ENCODE measurements around the gene ARHGDIB.

The ARHGDIB gene

DNA sequence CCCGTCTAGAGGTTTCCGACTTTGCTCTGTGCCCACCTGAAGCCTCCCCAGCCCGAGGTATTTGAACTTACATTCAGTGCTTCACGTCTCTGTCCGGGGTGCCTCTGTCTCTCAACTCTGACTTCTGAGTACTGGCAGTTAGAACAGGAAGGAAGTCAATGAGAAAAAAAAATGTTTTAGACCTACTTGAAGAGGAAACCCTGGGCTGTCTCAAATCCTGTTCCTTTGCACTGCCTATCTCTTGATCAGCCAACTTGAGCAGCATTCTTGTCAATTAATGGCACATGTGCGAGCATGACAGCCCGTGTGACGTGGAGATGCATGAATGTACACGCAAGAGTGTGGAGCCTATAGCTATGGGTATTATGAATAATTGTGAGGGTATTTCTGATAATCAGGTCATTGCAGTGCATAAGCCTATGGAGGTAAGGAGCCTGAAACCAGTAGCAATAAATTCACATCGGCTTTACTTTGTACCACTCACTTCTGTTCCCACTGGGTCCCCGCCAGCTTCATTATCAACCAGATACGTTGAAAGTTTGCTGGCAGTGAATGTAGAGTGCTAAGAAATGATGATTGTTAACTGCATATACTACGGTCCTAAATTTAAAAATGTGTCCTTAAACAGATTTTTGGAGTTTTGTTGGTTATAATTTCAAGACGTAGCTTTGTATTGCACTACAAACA lies at the start of gene ARHGDIB:
Gene ARHGDIB, minus strand, starts transcription at position 136 of the 687 bp plus-strand sequence. CDS start 10,889 bp downstream, outside the sequence.
- H3K4me3 ChIP-seq (replicated peaks; ENCODE audit: low read depth, low read length): peak within 1 kb of the TSS; percentile 8
- no peak for DNase-seq (ENCODE audit: extremely low read depth, low read depth)
- TF ChIP-seq, protein P1, sequence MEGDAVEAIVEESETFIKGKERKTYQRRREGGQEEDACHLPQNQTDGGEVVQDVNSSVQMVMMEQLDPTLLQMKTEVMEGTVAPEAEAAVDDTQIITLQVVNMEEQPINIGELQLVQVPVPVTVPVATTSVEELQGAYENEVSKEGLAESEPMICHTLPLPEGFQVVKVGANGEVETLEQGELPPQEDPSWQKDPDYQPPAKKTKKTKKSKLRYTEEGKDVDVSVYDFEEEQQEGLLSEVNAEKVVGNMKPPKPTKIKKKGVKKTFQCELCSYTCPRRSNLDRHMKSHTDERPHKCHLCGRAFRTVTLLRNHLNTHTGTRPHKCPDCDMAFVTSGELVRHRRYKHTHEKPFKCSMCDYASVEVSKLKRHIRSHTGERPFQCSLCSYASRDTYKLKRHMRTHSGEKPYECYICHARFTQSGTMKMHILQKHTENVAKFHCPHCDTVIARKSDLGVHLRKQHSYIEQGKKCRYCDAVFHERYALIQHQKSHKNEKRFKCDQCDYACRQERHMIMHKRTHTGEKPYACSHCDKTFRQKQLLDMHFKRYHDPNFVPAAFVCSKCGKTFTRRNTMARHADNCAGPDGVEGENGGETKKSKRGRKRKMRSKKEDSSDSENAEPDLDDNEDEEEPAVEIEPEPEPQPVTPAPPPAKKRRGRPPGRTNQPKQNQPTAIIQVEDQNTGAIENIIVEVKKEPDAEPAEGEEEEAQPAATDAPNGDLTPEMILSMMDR (IDR thresholded peaks at IDR 0.05; ENCODE audit: low read depth, low read length, missing control alignments): no peak

DNA sequence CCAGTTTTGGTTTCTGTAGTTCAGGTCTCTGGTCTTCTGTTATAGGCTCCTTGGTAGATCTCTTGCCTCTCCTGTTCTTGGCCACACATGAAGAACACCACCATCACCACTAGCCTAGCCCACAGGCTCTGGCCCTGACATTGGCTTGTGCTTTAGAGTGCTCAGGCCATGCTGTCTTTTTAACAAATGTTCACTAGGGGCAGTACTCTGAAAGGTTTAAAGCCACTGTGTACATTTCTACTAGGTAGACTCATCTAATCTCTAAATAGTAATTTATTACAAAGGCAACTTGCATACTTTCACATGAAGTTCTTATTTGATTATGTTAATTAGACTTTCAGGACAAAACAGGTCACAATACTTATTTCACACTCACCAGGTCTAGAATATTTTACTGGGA lies 49.8 kb upstream of the ARHGDIB start:
- H3K4me3 ChIP-seq (replicated peaks; ENCODE audit: low read depth, low read length): no peak overlapping the region
- no peak for DNase-seq (ENCODE audit: extremely low read depth, low read depth)
- TF ChIP-seq, protein P1 (IDR thresholded peaks at IDR 0.05; ENCODE audit: low read depth, low read length, missing control alignments): no peak

DNA sequence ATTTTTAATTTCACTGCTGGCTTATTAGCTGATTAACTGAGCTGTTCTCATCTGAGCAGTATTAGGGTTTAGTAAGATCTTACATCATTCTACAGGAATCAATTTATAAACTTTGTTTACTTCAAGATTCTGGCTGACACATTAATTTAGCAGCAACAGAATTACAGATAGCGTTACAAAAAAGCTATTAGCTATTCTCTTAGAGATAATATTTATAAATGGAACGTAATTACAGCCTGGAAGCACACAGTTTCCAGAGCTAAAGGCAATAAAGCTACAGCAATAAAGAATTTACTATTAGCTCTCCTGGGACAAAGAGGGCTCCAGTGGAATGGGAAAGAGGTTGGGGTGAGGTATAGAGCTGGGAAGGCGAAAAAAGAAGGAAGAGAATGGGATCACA lies 46.1 kb upstream of the ARHGDIB start:
- DNase-seq (ENCODE audit: extremely low read depth, low read depth): no peak
- TF ChIP-seq, protein P1 (IDR thresholded peaks at IDR 0.05; ENCODE audit: low read depth, low read length, missing control alignments): no peak

DNA sequence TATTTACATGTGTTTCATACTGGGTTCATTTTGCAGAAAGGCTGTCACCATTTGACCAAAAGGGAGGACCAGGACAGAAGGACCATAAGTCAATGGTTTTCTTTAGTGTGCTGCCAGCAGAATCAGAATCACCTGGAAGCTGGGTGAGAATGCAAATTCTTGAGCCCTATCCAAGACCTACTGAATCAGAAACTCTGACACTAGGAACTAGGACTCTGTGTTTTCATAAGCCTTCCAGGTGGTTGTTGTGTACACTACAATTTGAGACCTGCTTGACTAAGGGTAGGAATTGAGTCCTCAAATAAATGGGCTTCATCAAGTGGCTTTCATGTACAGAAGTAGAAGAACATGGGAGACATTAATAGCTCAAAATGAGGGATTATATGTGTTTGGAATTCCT lies 43.7 kb upstream of the ARHGDIB start:
- DNase-seq (ENCODE audit: extremely low read depth, low read depth): no peak
- TF ChIP-seq, protein P1 (IDR thresholded peaks at IDR 0.05; ENCODE audit: low read depth, low read length, missing control alignments): no peak
- H3K4me3 ChIP-seq (replicated peaks; ENCODE audit: low read depth, low read length): no peak overlapping the region

More for the DNA sequence above, 46.1 kb upstream of the ARHGDIB start:
- H3K4me3 ChIP-seq (replicated peaks; ENCODE audit: low read depth, low read length): no peak overlapping the region

DNA sequence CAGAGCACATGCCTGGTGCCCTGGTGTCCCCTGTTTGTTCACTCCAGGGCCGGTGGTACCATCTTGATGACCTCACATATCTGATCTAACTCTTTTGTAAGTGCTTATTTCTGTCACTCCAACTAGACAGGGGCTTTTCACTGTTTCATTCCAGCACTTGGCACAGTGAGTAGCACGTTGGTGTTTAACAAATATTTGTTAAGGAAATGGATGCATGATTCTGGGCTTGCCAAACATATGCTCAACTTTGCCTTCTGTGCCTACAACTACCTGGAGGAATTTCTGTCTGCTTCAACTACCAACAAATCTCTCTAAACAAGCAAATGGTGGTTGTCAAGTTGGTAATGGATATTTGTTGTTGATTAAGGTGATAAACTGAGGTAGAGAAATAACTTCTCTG lies 43.0 kb upstream of the ARHGDIB start:
- no peak overlapping the region for H3K4me3 ChIP-seq (replicated peaks; ENCODE audit: low read depth, low read length)
- TF ChIP-seq, protein P1 (IDR thresholded peaks at IDR 0.05; ENCODE audit: low read depth, low read length, missing control alignments): no peak
- no peak for DNase-seq (ENCODE audit: extremely low read depth, low read depth)

DNA sequence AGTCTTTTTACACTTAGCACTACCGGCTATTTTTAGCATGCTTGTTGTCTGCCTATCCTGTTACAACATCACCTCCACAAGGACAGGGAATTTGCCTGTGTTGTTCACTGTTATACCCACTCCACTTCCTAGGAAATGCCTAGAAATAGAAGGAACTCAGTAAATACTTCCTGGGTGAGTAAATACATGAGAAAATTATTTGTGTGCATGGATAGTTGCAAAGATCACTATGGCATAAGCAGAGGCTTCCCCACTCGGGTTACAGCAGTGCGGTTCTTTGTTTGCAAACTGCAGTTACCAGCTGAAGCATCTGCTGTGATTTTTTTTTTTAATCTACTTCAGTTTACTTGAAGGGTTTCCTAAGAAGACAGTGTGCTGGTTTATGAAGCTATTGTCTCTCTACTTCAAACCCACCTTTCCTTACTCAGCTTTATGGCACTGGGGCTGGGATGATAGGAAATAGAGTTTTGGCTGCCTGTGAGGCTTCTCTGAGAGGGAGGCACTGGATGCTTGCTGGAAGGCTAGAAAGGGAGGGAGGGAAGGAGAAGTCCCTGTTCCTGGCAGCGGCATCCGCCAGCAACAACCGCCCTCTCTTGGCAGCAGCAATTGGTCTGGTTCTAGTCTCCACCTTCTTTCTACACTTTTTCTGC lies 40.5 kb upstream of the ARHGDIB start:
- DNase-seq (ENCODE audit: extremely low read depth, low read depth): no peak
- no peak overlapping the region for H3K4me3 ChIP-seq (replicated peaks; ENCODE audit: low read depth, low read length)
- TF ChIP-seq, protein P1 (IDR thresholded peaks at IDR 0.05; ENCODE audit: low read depth, low read length, missing control alignments): no peak
